PC-9 (cell line): ENCODE results near the gene POPDC2.

Experiments used
- EZH2 ChIP-seq: fragments of 200-600 bp; sonication (generic); IDR thresholded peaks from 2 replicates; pipeline ENCODE4 v1.8.0; 2017; ENCODE audit warnings: antibody characterized with exemption, low read depth
- TF ChIP-seq, protein P1 (sequence below): fragments of 200-600 bp; sonication (generic); conservative IDR thresholded peaks from 2 replicates; pipeline ENCODE4 v1.6.1; 2017; ENCODE audit warnings: mixed run types, antibody characterized with exemption, mild to moderate bottlenecking, moderate library complexity

DNA sequence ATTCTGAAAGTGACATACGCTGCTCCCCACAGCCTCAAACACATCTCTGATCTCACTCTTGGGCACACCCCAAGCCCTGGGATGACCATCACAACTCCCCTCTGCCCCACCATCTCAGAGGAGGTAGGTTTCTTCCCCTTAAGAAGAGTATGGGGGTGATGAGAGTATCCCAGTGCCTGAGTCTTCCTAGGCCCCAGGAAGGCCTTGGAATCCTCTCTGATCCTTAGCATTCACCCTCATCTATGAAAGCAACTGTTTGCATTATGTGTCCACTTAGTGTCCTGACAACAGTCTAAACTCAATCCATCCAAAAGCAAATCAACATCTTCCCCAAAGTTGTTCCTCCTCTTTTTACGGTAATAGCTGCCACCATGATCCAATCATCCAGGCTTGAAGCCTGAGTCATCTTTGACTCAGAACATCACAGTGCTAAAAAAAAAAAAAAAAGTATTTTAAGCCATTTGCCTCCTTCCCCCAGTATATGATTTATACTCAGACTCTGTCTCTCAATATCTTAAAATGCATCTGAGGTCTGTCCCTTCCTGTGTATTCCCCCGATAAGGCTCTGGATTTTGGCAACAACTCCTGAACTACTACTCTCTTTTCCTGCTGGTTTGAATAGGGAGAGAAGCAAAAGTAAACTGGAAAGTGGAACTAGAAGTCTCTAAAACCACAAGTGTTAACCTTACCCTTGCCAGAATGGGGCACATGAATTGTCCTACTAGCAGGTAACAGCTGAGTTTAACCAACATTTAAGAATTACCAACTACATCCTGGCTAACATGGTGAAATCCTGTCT is 22.5 kb downstream of the POPDC2 start:
- TF ChIP-seq, protein P1, sequence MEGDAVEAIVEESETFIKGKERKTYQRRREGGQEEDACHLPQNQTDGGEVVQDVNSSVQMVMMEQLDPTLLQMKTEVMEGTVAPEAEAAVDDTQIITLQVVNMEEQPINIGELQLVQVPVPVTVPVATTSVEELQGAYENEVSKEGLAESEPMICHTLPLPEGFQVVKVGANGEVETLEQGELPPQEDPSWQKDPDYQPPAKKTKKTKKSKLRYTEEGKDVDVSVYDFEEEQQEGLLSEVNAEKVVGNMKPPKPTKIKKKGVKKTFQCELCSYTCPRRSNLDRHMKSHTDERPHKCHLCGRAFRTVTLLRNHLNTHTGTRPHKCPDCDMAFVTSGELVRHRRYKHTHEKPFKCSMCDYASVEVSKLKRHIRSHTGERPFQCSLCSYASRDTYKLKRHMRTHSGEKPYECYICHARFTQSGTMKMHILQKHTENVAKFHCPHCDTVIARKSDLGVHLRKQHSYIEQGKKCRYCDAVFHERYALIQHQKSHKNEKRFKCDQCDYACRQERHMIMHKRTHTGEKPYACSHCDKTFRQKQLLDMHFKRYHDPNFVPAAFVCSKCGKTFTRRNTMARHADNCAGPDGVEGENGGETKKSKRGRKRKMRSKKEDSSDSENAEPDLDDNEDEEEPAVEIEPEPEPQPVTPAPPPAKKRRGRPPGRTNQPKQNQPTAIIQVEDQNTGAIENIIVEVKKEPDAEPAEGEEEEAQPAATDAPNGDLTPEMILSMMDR: no peak
- TF ChIP-seq EZH2: no peak
